Measurements from ENCODE around the gene INPP5F. TPM values are rescaled to one million over a fixed set of nuclear protein-coding genes. Genes with fewer than 3 reads are reported as not detected.
A peak's percentile ranks its signal among the peaks of the same experiment; 100 is the strongest.
"Not testable (repeated sequence)": the region's sequence is repeated elsewhere in the genome, so short reads cannot be mapped to it uniquely, and the experiment has no call there.

INPP5F gene
- total RNA-seq, 1 experiment from 2014 or later: 7.0 TPM

DNA sequence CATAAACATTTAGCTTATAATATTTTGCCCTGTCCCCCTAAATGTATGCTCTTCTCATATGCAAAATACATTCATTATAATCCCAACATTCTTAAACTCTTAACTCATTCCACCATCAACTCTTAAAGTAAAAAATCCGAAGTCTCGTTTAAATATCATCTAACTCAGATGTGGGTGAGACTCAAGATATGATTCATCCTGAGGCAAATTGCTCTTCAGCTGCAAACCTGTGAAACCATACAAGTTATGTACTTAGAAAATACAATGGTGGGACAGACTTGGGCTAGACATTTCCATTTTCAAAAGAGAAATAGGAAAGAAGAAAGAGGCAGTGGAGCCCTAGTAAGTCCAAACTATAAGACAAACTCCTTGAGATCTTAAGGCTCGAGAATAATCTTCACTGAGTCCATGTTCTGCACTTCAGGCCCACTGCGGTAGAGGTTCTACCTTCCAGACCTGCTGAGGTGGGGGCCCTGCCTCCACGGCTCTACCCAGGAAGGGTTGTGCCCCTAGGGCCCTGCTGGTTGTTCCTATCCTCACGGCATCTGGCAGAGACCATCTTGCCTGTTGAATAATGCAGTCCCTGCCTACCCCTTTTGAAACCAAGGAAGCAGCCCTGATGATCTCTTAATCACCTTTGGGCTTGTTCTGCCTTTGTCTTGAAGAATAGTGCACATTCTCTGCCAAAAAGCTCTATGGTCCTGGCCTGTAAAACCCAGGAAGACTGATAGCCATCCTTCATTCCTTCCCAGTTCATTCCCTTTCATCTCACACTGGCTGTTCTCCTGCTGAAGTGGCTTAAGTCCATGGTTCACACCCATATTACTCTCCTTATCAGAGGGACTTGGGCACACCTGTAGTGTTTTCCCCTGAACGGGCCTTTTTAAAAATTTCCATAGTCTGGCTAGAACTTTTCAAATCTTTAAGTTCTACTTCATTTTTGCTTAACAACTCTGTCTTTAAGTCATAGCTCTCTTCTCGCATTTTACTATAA is 37.3 kb downstream of the INPP5F start:
- in situ Hi-C loops (cut with HindIII; ENCODE audit: low pct_unique_long_range_greater_than_20kb, low sequenced_read_pairs): no loop called here

DNA sequence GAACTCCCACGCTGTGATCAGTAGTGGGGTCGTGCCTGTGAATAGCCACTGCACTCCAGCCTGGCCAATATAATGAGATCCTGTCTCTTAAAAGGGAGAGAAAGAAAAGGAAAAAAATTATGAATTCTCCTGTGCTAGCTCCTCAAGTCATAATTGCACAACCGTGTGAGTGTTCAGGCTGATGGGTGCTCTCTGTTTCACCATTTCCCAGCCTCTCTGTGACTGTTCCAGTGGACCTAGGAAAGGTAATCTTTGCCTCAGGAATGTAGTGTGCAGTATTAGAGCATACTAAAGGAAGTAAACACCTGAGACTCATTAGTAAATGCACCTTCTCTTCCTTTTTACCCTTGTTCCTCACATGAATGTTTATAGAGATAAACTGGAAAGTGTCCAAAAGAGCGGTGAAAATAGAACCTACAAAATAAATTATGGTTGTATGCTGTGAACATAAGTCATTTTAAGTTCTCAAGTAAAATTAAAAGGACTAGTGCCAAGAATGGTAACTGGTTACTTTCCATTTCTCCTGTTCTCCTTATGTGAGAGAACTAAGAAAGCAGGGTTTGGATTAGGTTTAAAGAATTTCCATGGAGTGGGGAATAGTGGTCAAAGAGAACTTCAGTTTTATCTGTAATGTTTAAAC is 42.7 kb downstream of the INPP5F start:
- no peak for DNase-seq (ENCODE audit: low read depth)
- in situ Hi-C loops (cut with HindIII; ENCODE audit: low pct_unique_long_range_greater_than_20kb, low sequenced_read_pairs): no loop called here

More for the DNA sequence above, 37.3 kb downstream of the INPP5F start:
- no peak for DNase-seq (ENCODE audit: low read depth)

DNA sequence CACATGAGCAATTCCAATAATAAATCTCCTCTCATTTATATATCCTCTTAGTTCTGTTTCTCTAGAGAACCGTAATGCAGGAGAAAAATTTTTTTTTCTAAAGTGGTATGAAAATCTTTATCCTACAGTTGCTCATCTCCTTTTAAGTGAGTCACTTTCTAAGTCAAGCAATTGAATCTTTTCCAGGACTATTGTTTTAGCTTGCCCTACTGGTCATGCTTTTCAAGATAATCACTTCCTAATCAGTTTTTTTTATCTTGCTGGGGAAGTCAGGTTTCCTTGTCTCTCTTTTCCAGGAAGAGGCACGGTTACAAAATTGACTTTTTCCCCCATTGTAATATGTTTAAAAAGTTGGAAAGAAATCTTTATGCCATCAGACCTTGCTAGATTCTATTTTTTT is 44.0 kb downstream of the INPP5F start:
- in situ Hi-C loops (cut with HindIII; ENCODE audit: low pct_unique_long_range_greater_than_20kb, low sequenced_read_pairs): no loop called here
- DNase-seq (ENCODE audit: low read depth): no peak

DNA sequence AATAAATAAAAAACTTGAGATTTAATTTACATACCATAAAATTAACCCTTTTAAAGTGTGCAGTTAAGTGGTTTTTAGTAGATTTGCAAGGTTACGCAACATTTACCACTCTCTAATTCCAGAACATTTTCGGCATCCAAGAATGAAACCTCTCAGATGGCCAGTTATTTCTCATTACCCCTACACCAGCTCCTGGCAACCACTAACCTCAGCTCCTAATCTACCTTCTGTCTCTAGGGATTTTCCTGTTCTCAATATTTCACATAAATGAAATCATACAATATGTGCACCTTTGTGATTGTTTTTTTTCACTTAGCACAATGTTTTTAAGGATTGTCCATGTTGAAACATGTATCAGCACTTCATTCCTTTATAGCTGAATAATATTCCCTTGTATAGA is 45.1 kb downstream of the INPP5F start:
- no peak for DNase-seq (ENCODE audit: low read depth)
- in situ Hi-C loops (cut with HindIII; ENCODE audit: low pct_unique_long_range_greater_than_20kb, low sequenced_read_pairs): no loop called here

DNA sequence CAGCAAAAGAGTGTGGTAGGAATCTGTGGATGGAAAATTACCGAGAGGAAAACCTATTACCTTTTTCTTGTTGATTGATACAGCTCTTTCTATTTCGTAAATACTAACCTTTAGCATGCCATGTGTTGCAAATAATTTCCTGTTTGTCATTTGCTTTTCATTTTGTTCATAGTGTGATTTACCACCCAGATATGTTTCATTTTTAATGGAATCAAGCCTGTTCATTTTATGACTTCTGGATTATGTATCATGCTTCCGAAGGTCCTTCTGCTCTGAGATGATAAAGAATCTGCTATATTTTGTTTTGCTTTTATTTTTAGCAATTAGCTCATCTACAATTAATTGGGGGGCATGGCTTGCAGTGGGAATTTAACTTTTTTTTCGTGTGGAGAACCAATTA is 46.5 kb downstream of the INPP5F start:
- DNase-seq (ENCODE audit: low read depth): no peak
- in situ Hi-C loops (cut with HindIII; ENCODE audit: low pct_unique_long_range_greater_than_20kb, low sequenced_read_pairs): no loop called here

DNA sequence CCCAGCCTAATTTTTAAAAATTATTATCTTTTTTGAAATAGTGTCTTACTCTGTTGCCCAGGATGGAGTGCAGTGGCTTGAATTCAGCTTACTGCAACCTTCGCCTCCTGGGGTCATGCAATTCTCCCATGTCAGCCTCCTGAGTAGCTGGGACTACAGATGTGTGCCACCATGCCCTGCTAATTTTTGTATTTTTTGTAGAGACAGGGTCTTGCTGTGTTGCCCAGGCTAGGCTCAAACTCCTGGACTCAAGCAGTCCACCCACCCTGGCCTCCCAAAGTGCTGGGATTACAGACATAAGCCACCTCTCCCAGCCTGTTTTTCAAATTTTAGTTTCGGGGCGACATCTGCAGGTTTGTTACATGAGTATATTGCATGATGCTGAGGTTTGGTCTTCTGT is 47.2 kb downstream of the INPP5F start:
- in situ Hi-C loops (cut with HindIII; ENCODE audit: low pct_unique_long_range_greater_than_20kb, low sequenced_read_pairs); DNase-seq (ENCODE audit: low read depth): not testable (repeated sequence)

DNA sequence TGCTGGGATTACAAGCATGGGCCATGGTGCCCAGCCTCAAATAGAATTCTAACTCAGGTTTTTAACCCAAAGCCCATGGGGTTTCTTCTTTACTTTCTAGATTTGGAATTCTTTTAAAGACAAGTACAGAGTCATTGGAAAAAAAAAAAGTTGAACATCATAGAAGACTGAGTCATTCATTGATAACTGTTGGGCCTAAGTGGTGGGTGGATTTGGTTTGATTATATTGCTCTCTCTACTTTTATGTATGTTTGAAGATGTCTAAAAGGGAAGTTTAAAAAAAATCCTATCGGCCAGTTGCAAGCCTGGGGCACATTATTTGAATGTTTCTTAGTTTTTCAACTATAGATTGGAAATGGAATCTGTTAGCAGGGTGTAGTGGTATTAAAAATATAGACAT is 49.7 kb downstream of the INPP5F start:
- in situ Hi-C loops (cut with HindIII; ENCODE audit: low pct_unique_long_range_greater_than_20kb, low sequenced_read_pairs): no loop called here

DNA sequence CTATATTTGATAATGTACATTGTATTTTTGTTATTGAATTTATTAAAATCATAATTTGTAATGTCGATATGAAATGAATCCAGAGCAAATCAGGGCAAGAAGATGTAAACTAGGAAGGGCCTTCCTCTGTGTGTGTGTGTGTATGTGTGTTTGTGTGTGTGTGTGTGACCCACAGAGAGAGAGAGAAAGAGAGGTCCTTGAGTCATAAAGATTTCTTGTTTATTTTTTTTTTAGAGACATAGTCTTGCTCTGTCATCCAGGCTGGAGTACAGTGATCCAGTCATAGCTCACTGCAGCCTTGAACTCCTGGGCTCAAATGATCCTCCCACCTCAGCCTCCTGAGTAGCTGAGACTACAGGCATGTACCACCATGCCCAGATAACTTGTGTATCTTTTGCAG is 50.7 kb downstream of the INPP5F start:
- in situ Hi-C loops (cut with HindIII; ENCODE audit: low pct_unique_long_range_greater_than_20kb, low sequenced_read_pairs): no loop called here
- DNase-seq (ENCODE audit: low read depth): peak; percentile 30

More for the DNA sequence above, 49.7 kb downstream of the INPP5F start:
- no peak for DNase-seq (ENCODE audit: low read depth)

DNA sequence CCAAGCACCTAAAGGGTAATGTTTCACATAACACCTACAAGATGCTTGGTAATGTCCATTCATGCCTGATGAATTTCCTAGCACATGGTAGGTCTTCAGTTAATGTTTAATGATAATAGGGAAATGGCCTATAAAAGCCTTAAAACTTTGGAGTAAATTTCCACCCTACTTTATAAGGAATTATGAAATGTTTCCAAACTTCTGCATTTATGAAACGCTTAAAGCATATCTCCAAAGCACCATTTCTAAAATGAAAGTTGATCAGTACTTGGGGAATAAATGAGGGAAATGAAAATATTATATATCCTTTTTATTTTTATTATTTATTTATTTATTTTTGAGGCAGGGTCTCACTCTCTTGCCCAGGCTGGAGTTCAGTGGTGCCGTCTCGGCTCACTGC is 51.8 kb downstream of the INPP5F start:
- DNase-seq (ENCODE audit: low read depth): no peak
- in situ Hi-C loops (cut with HindIII; ENCODE audit: low pct_unique_long_range_greater_than_20kb, low sequenced_read_pairs): no loop called here

DNA sequence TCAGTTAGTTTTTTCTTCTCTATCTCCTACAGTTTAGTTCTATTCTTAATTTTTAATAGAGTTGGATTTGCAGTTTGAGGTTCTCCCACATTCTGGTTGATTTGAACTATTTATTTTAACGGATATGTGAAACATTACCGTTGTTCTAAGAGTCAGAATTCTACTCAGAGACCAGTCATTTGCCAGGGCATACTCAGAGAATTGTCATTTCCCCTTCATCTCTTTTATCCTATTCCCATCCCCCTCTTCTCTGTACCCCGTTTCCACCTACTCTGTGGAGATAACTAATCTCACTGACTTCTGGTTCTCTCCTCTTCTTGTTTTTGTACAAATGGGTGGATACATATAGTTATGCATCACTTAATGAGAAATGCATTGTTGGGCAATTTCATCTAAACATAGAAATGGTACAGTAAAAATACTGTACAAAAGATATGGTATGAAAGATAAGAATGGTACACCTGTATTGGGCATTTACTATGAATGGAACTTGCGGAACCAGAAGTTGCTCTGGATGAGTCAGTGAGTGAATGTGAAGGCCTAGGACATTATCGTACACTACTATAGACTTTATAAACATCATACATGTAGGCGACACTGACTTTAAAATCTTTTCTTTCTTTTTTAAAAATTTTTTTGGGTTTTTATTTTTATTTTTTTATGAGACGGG is 53.1 kb downstream of the INPP5F start:
- in situ Hi-C loops (cut with HindIII; ENCODE audit: low pct_unique_long_range_greater_than_20kb, low sequenced_read_pairs): no loop called here
- DNase-seq (ENCODE audit: low read depth): no peak

DNA sequence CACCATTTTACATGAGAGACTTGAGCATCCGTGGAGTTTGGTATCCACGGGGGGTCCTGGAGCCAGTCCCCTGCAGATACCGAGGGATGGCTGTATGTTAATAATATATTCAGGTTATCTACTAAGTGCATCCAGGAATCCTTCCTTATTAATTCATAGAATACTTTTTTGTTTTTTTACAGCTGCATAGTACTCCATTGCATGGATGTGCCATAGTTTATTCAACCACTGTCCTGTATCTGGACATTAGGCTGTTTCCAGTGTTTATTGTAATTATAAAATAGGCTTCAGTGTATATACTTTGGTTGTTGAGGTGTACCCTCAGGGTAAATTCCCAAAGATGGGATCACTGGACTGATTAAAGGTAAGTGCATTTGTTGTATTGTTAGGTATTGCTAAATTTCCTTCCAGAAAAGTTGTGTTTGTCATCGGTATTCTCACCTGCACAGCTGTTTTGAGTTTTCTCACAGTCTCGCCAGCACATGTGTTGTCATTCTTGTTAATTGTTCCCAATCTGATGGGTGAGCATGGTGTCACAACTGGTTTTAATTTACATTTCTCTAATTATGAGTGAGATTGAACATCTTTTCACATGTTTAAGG is 55.1 kb downstream of the INPP5F start:
- DNase-seq (ENCODE audit: low read depth): no peak
- in situ Hi-C loops (cut with HindIII; ENCODE audit: low pct_unique_long_range_greater_than_20kb, low sequenced_read_pairs): no loop called here

DNA sequence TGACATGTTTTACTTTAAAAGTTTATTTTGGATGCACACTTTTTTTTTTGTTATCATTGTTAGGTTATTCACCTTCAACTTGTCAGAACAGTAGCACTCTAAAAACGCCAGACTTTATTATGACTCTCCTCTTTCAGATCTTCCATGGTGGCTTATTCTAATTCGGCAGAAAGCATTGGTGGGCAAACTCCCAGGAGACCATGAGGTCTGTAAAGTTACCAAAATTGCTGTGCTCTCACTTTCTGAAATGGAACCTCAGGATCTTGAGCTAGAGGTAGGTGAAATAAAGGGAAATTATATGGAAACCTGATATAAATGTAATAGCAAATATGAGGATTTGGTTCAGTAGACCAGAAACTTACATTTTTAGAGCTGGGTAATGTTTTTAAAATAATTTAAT is 55.6 kb downstream of the INPP5F start:
- no peak for DNase-seq (ENCODE audit: low read depth)
- in situ Hi-C loops (cut with HindIII; ENCODE audit: low pct_unique_long_range_greater_than_20kb, low sequenced_read_pairs): no loop called here

DNA sequence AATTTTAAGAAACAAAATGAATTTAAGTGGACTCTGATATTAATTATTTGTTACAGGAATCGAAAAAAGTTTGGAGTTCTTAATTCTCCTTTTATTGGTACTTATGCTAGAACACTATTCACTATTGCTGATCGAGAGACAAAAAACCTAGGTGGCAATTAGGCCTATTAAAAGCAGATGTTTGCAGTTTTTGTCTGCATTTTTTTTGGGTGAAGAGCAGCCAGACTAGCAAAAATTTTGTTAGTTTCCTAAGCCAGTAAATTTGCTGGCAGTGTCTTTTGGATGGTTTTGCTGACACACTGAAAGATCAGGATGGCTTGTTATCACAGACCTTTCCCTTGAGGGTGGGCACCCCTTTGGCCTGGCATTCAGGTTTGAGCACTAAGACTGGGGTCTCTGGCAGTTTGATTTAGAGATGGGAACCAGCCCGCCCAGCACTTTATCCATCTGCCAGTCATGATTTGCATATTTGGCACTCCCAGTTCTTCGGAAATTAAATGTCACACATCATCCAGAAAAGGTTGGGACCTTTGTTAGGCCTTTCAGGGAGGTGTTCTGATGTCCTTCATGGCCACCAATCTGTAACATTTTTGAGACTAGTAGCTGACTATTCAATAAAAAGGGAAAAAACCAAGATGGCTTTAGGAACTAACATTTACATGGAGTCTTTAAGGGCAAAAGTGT is 57.3 kb downstream of the INPP5F start:
- no peak for DNase-seq (ENCODE audit: low read depth)
- in situ Hi-C loops (cut with HindIII; ENCODE audit: low pct_unique_long_range_greater_than_20kb, low sequenced_read_pairs): no loop called here

DNA sequence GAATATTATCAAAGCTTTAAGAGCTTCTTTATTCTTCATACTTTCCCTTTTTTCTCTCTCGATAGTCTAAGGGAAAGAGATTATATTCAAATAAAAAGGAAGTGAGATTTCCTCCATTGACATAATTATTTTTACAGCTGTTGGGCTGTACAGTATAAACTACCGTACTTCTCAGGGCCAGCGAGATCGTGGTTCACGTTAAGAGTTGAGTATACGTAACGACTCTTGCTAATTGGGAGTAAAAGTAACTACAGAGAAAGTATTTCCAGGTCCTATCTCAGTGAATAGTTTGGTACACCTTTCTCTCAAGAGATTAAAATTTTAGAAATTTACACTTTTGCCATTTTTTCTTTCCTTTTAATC is 57.8 kb downstream of the INPP5F start:
- no peak for DNase-seq (ENCODE audit: low read depth)
- in situ Hi-C loops (cut with HindIII; ENCODE audit: low pct_unique_long_range_greater_than_20kb, low sequenced_read_pairs): no loop called here

DNA sequence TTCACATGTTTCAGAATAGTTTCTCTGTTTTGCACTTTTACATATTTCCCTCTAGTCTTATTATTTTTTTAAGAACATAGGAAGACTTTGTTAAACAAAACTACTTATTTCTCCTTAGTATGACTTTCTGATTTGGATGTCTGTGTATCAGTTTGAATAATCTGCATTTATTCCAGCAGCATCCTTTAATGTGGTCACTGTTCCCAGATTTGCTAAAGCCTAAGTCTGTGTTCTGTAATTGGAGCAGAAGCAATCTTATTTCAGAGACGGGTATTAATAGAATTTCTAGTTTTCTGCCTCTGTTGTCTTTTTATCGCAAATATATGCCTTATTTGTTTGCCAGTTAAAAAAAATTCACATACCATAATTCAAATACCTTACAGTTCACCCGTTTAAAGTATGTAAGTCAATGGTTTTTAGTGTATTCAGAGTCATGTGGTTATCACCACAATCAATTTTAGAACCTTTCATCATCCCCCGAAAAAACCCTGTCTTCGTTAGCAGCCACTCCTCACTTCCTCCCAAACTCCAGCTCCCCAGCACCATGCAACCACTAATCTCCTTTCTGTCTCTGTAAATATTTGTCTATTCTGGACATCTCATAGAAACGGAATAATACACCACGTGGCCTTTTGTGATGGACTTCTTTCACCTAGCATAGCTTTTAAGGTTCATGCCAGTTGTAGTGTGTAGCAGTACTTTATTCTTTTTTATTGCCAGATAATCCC is 58.7 kb downstream of the INPP5F start:
- DNase-seq (ENCODE audit: low read depth): no peak
- in situ Hi-C loops (cut with HindIII; ENCODE audit: low pct_unique_long_range_greater_than_20kb, low sequenced_read_pairs): no loop called here

DNA sequence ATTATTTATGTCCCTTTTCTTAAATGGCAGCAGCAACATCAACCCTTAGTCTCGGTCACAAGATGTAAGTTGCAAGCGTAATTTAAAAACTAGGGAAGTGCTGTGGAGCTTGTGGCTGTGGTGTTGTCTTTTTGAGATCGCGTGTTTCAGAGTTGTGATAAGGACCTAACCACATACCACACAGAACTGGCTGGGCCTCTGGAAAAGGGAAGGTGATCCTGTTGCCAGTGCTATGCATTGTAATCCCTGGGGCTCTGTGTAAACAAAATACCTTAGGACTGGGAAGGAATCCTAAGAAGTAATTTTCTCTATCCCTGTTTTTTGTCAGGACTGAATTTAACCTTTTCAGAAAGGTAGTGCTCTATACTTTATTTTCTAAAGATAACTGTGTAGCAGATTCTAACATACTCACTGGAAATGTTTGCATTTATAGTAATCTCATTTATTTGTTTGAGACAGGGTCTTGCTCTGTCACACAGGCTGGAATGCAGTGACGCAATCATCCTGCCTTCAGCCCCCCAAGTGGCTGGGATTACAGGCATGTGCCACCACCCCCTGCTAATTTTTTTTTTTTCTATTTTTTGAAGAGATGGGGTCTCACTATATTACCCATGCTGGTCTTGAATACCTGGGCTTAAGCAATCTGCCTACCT is 60.4 kb downstream of the INPP5F start:
- in situ Hi-C loops (cut with HindIII; ENCODE audit: low pct_unique_long_range_greater_than_20kb, low sequenced_read_pairs): no loop called here
- DNase-seq (ENCODE audit: low read depth): no peak

DNA sequence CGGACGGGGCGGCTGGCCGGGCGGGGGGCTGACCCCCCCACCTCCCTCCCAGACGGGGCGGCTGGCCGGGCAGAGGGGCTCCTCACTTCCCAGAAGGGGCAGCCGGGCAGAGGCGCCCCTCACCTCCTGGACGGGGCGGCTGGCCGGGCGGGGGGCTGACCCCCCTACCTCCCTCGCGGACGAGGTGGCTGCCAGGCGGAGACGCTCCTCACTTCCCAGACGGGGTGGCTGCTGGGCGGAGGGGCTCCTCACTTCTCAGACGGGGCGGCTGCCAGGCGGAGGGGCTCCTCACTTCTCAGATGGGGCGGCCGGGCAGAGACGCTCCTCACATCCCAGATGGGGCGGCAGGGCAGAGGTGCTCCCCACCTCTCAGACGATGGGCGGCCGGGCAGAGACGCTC is 69.3 kb downstream of the INPP5F start:
- in situ Hi-C loops (cut with HindIII; ENCODE audit: low pct_unique_long_range_greater_than_20kb, low sequenced_read_pairs); DNase-seq (ENCODE audit: low read depth): not testable (repeated sequence)
